Adrenal gland (tissue), 19 donors: ENCODE measurements around the gene IKZF3. TPM values are rescaled to one million over a fixed set of nuclear protein-coding genes. Genes with fewer than 3 reads are reported as not detected.
A peak's percentile ranks its signal among the peaks of the same experiment; 100 is the strongest.
"Not testable (repeated sequence)": the region's sequence is repeated elsewhere in the genome, so short reads cannot be mapped to it uniquely, and the experiment has no call there.

ENCODE experiments used
- DNase-seq, 7 donors: peaks; one replicate each; pipeline ENCODE4 v3.0.0-alpha.2; 2019 to 2020
- H3K27ac ChIP-seq, 5 donors: fragments of 200-600 bp; sonication (generic) in 4 of 5; 1 replicate in 3 of 5; 2 replicates in 2 of 5; pipeline versions ENCODE4 v1.5.1 to v1.8.0; 2016 to 2020; ENCODE audit warnings: mild to moderate bottlenecking in 1 of 5
- H3K27me3 ChIP-seq: fragments of 200-600 bp; 2 replicates; pipeline ENCODE4 v1.8.0; 2021
- H3K36me3 ChIP-seq, 2 donors: fragments of 200-600 bp; replicated peaks in 1 of 2; 1 replicate in 1 of 2; 2 replicates in 1 of 2; pipeline versions ENCODE4 v1.5.1 to v1.8.0; 2018 to 2022
- H3K4me1 ChIP-seq, 2 donors: fragments of 200-600 bp; replicated peaks in 1 of 2; 1 replicate in 1 of 2; 2 replicates in 1 of 2; pipeline versions ENCODE4 v1.5.1 to v1.8.0; 2018 to 2021
- H3K4me3 ChIP-seq, 4 donors: fragments of 200-600 bp; sonication (generic) in 3 of 4; one replicate each; pipeline ENCODE4 v1.5.1; 2016 to 2018
- H3K9me3 ChIP-seq, 3 donors: fragments of 200-600 bp; sonication (generic) in 1 of 3; replicated peaks in 1 of 3; 1 replicate in 2 of 3; 2 replicates in 1 of 3; pipeline versions ENCODE4 v1.5.1 to v1.8.0; 2016 to 2021
- POLR2A ChIP-seq, 2 donors: fragments of 450-650 bp; IDR thresholded peaks; one replicate each; pipeline ENCODE4 v1.6.1; 2017; ENCODE audit warnings: antibody characterized with exemption in 2 of 2, mild to moderate bottlenecking in 2 of 2, moderate library complexity in 1 of 2
- WGBS, 4 donors: extraction: QIAGEN DNeasy Blood & Tissue Kit in 2 of 4; methylation state at CpG; one replicate each; pipeline versions ENCODE4 v1.1.5 to v1.1.7; 2013 to 2017; 5-methylcytosine and 5-hydroxymethylcytosine counted together
- intact Hi-C, 2 donors: fragments of 100-400 bp; cut with DNase I; formaldehyde crosslinking; loops; one replicate each; pipeline versions ENCODE4 v1.14.1 to v1.15.0; 2022 to 2023
- long read RNA-seq, 10 donors: library from polyadenylated mRNA in 3 of 10; unstranded in 2 of 10; stranded (forward) in 1 of 10; transcript quantifications; one replicate each; pipeline ENCODE4 v2.0.0 and lab custom pipeline, GENCODE V29; 2021 to 2026
- polyA plus RNA-seq, 3 donors: library from polyadenylated mRNA; stranded (reverse); fragments of 200-250 nt in 2 of 3; fragments of 350-450 nt in 1 of 3; fragmentation: Illumina TruSeq in 1 of 3; extraction: RNeasy Lipid Tissue Mini Kit (QIAGEN cat#74804) in 1 of 3; gene quantifications; one replicate each; pipeline ENCODE4 v1.2.3, GENCODE V29; 2013 to 2014
- total RNA-seq, 9 donors: library from RNA; depleted of rRNA in 4 of 9; stranded (reverse); fragments of >200 nt in 4 of 9; fragments of 120-200 nt in 1 of 9; fragmentation: NEBNext Ultra II Directional in 1 of 9; extraction: Animal tissue kit (Norgen Biotek cat#: 25700) in 1 of 9; gene quantifications; one replicate each; pipeline versions ENCODE4 v1.1.0 to v1.2.4, GENCODE V29; 2013 to 2023
- TF ChIP-seq, protein P1 (sequence below), 6 experiments: fragments of 450-650 bp in 4 of 6; fragments of 200-600 bp in 2 of 6; sonication (generic) in 1 of 6; IDR thresholded peaks; 1 replicate in 5 of 6; 2 replicates in 1 of 6; pipeline versions ENCODE4 v1.5.1 to v1.8.0; 2016 to 2021; ENCODE audit warnings: antibody characterized with exemption in 6 of 6, mild to moderate bottlenecking in 2 of 6, moderate library complexity in 1 of 6
- donor health status: healthy with polysubstance abuse.
- donor health status: Bipolar disorder and iron deficiency.
- donor health status: DM: yes; HTN: yes; CAD: no.
- donor health status: DM: no; HTN: no; CAD: no.
- donor health status: DM: no; HTN: no; CAD: no.
- donor health status: DM: yes; HTN: yes; CAD: no.

IKZF3 gene
- total RNA-seq (1 to 10 TPM in 5 of 9 donors, under 1 TPM in 4; 0.06 to 3.6 (median 1.0) TPM), polyA plus RNA-seq (under 1 TPM; 0.37 to 0.88 (median 0.46) TPM)
- long read RNA-seq, donor 1: 0 reads
- long read RNA-seq, donor 2: 0 reads
- long read RNA-seq, donor 3: 0 reads
- long read RNA-seq, donor 4: 0 reads
- long read RNA-seq, donor 5: 0 reads
- long read RNA-seq, donor 6, partial matches to known transcripts: 0 of 1 reads
- long read RNA-seq, donor 6, other reads (novel, unspliced or antisense): 1 of 1 reads
- long read RNA-seq, donor 7: 0 reads
- long read RNA-seq, donor 8: 0 reads
- long read RNA-seq, donor 9: 0 reads
- long read RNA-seq, donor 10: 0 reads

DNA sequence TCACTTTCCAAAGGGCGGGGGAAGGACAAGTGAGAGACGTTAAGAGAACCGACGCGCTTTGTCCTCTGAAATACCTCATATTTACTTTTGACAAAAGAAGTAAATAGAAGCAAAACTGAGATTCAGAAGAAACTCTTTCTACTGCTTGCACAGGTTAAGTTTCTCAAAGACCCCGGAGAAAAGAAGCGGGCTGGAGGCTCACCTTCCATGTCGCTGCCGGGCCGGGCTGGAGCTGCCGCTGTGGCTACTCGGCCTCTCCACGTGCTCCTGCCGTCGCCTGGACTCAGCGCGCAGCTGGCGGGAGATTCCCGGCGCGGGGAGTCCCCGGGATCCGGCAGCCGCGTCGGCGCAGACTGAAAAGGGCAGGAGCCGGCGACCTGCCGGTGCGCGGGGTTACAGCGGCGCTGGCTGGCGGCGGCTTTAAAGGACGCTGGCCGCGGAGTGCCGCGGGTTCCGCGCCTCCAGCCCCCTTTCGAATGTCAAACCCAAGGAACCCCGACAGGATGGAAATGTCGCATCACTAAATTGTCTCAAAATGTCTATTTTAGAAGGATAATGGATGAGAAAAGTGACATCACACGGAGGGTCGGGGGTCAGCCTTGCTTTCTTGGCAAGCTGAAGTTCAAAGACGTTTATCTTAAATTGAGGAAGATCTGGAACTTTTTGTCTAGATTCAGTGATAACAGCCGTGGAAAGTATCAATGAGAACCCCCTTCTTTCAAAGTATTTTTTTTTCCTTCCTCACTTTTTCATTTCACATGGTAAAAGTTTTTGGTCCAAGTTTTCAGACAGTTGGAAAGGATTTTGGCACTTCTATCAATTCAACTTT is at the start of gene IKZF3:
Gene IKZF3 (minus strand): TSS at position 395 of the 829 bp plus-strand sequence. CDS start 186 bp downstream, at position 209.
- Histone ChIP-seq H3K27me3 (peaks cover 88% of the 10 kb centered on the region), H3K36me3 (no peaks in the 10 kb centered on the region), H3K4me3 (peak within 1 kb of the TSS in 1 of 4 donors; percentile 27), H3K4me1 (peaks cover 3 to 9% of the 10 kb centered on the region in 2 donors), H3K27ac (no peak within 1 kb of the TSS), H3K9me3 (no peaks in the 10 kb centered on the region)
- peak in 5 of 7 donors; percentile 29 to 45 (median 37) for DNase-seq
- TF ChIP-seq POLR2A (IDR thresholded peaks at IDR 0.05): no peak
- TF ChIP-seq, protein P1, sequence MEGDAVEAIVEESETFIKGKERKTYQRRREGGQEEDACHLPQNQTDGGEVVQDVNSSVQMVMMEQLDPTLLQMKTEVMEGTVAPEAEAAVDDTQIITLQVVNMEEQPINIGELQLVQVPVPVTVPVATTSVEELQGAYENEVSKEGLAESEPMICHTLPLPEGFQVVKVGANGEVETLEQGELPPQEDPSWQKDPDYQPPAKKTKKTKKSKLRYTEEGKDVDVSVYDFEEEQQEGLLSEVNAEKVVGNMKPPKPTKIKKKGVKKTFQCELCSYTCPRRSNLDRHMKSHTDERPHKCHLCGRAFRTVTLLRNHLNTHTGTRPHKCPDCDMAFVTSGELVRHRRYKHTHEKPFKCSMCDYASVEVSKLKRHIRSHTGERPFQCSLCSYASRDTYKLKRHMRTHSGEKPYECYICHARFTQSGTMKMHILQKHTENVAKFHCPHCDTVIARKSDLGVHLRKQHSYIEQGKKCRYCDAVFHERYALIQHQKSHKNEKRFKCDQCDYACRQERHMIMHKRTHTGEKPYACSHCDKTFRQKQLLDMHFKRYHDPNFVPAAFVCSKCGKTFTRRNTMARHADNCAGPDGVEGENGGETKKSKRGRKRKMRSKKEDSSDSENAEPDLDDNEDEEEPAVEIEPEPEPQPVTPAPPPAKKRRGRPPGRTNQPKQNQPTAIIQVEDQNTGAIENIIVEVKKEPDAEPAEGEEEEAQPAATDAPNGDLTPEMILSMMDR (IDR thresholded peaks at IDR 0.05): no peak
- 5 to 10% (median 6%) methylated on average over 25 to 50 of the region's 50 CpGs for WGBS, 4 donors
- intact Hi-C loops: no loop called here

DNA sequence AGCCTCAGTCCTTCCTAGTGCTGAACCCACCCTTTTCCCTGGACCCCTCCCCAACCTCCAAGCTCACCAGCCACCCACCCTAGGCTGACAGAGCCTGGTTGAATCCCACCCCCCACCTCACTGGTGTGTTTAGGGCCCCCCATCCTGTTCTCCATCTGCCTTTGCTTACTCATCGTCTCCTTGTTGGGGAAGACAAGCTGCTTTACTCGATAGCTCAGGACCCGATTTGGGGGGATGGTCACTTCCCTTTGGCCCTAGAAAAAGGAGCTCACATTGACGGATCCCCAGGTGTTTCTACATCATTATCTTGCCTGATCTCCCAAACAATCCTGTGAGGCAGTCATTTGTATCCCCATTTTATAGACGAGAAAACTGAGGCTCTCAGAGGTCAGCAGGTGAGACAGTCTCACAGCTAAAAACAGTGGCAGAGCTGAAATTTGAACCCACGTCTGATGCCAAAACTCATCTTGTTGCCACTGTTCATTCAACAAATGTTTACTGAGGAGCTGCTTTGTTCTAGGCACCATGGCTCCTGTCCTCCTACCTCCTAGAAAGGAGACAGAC is 44.8 kb upstream of the IKZF3 start:
- H3K27ac ChIP-seq: no peak overlapping the region
- DNase-seq: no peak
- TF ChIP-seq, protein P1 (IDR thresholded peaks at IDR 0.05): no peak
- TF ChIP-seq POLR2A (IDR thresholded peaks at IDR 0.05): no peak
- H3K9me3 ChIP-seq: no peaks in the 10 kb centered on the region
- intact Hi-C loops: no loop called here
- H3K27me3 ChIP-seq: no peaks in the 10 kb centered on the region
- no peaks in the 10 kb centered on the region for H3K4me1 ChIP-seq
- no peak overlapping the region for H3K4me3 ChIP-seq
- WGBS, 4 donors: 80 to 89% (median 85%) methylated on average over 6 of the region's 6 CpGs
- no peaks in the 10 kb centered on the region for H3K36me3 ChIP-seq

DNA sequence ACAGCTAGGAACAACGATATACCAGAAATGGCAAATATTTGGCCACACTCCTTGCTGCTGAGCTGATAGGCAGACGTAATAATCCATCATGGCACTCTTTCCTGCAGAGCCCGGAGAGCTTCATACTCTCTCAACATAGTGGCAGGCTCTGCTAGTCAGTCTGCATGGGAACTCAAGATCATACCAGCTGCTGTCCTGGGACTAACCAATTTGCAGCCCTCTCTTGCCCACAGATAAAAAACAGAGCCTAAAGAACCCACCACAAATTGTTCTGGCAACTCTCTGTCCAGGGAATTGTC is 40.8 kb upstream of the IKZF3 start:
- TF ChIP-seq POLR2A (IDR thresholded peaks at IDR 0.05): no peak
- TF ChIP-seq, protein P1 (IDR thresholded peaks at IDR 0.05): no peak
- Histone ChIP-seq H3K9me3 (no peaks in the 10 kb centered on the region), H3K27ac (no peak overlapping the region), H3K4me1 (no peaks in the 10 kb centered on the region), H3K4me3 (no peak overlapping the region), H3K27me3 (no peaks in the 10 kb centered on the region), H3K36me3 (no peaks in the 10 kb centered on the region)
- WGBS, 4 donors: 86 to 89% (median 87%) methylated on average over 3 of the region's 3 CpGs; no CpG with 5 or more reads in 1 of the 4 donors
- intact Hi-C loops: no loop called here
- DNase-seq: peak in 1 of 7 donors; percentile 9

DNA sequence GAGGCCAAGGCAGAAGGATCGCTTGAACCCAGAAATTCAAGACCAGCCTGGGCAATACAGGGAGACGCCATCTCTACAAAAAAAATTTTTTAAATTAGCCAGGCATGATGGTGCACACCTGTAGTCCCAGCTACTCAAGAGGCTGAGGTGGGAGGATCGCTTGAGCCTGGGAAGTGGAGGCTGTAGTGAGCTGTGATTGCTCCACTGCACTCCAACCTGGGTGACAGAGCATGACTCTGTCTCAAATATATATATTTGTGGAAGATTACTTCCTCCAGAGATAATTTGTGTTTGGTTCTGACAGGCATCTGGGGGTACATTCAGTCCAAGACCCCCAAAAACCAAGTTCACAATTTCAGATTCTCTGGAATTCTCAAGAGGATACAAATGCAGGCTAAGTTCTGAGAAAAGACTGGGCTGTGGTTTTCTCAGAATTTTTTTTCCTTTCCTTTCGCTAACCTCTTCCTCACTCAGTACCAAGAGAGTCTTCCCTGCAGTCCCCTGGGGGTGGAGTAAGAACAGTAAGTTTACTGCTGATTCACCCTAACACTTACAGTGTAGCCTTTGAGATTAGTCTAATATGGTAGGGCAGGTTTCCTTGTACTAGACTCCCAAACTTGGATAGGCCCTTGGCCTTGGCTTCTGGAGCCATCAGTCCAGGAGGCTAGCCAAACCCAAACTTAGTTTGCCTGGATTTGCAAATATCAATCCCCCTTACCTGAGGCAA is 39.2 kb upstream of the IKZF3 start:
- WGBS, 4 donors: 85 to 89% (median 87%) methylated on average over 4 of the region's 4 CpGs
- DNase-seq: peak in 1 of 7 donors; percentile 15

DNA sequence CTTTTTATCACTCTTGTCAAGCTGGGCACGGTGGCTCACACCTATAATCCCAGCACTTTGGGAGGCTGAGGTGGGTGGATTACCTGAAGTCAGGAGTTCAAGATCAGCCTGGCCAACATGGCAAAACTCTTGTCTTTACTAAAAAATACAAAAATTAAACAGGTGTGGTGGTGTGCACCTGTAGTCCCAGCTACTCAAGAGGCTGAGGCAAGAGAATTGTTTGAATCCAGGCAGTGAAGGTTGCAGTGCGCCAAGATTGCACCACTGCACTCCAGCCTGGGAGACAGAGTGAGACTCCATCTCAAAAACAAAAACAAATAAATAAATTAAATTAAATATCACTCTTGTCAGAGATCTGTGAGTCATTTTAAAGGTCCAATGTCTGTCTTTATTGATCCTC is 37.9 kb upstream of the IKZF3 start:
- H3K9me3 ChIP-seq, intact Hi-C loops, H3K4me1 ChIP-seq, H3K4me3 ChIP-seq, DNase-seq, H3K27me3 ChIP-seq, H3K27ac ChIP-seq, H3K36me3 ChIP-seq: not testable (repeated sequence)
- WGBS, 4 donors: 84 to 93% (median 91%) methylated on average over 2 of the region's 2 CpGs

More for the DNA sequence above, 39.2 kb upstream of the IKZF3 start:
- no peaks in the 10 kb centered on the region for H3K9me3 ChIP-seq
- H3K27me3 ChIP-seq: no peaks in the 10 kb centered on the region
- intact Hi-C loops: no loop called here
- H3K4me3 ChIP-seq: no peak overlapping the region
- no peaks in the 10 kb centered on the region for H3K36me3 ChIP-seq
- TF ChIP-seq, protein P1 (IDR thresholded peaks at IDR 0.05): no peak
- TF ChIP-seq POLR2A (IDR thresholded peaks at IDR 0.05): no peak
- H3K4me1 ChIP-seq: no peaks in the 10 kb centered on the region
- no peak overlapping the region for H3K27ac ChIP-seq
